IMR-90 (cell line): ENCODE measurements around the gene NCCRP1. TPM values are rescaled to one million over a fixed set of nuclear protein-coding genes. Genes with fewer than 3 reads are reported as not detected.
A peak's percentile ranks its signal among the peaks of the same experiment; 100 is the strongest.

ENCODE experiments used
- ATAC-seq: fragments of 200-7000 bp; cut with Tn5 transposase; 2 replicates; pipeline ENCODE4 v1.9.1; 2020; ENCODE audit warnings: low read depth, mild to moderate bottlenecking, moderate library complexity
- BruUV-seq: library from RNA; stranded (reverse); fragments of 400-500 nt; replicated peaks from 2 replicates; lab custom pipeline; 2021; lab: Mats Ljungman, UMichigan
- CTCF ChIA-PET: fragments of 300-600 bp; formaldehyde crosslinking; extraction: SDS; loops from one replicate; lab custom pipeline; 2021; ENCODE audit warnings: antibody characterized with exemption; lab: Yijun Ruan, JAX
- POLR2A ChIA-PET: fragments of 300-600 bp; sonication (Branson Sonifier 250); formaldehyde crosslinking; loops from one replicate; lab custom pipeline; 2022; ENCODE audit warnings: antibody characterized with exemption; ENCODE audit not compliant: unreplicated experiment; lab: Charles Lee
- DNase-seq: peaks from one replicate; pipeline ENCODE4 v3.0.0; 2013
- H2AFZ ChIP-seq: replicated peaks from 2 replicates; pipeline ENCODE3; 2013; ENCODE audit warnings: low read length, mild to moderate bottlenecking; ENCODE audit not compliant: poor library complexity
- H2AK5ac ChIP-seq: 2 replicates; pipeline ENCODE4 v1.6.1; 2013; ENCODE audit warnings: low read depth, low read length, inconsistent platforms
- H2AK9ac ChIP-seq: replicated peaks from 2 replicates; pipeline ENCODE3; 2013; ENCODE audit warnings: mild to moderate bottlenecking, low read depth, low read length, moderate library complexity; ENCODE audit not compliant: poor library complexity
- H2BK120ac ChIP-seq: 2 replicates; pipeline ENCODE4 v1.6.1; 2013; ENCODE audit warnings: low read depth, low read length, inconsistent platforms
- H2BK15ac ChIP-seq: 3 replicates; pipeline ENCODE4 v1.6.1; 2013; ENCODE audit warnings: low read depth, low read length, inconsistent platforms
- H2BK20ac ChIP-seq: 2 replicates; pipeline ENCODE4 v1.6.1; 2013; ENCODE audit warnings: low read depth, mild to moderate bottlenecking, inconsistent platforms, low read length, moderate library complexity
- H2BK5ac ChIP-seq: 2 replicates; pipeline ENCODE4 v1.6.1; 2013; ENCODE audit warnings: mild to moderate bottlenecking, low read depth, low read length, inconsistent platforms; ENCODE audit not compliant: poor library complexity, severe bottlenecking
- H3K14ac ChIP-seq: replicated peaks from 2 replicates; pipeline ENCODE4 v1.6.1; 2013; ENCODE audit warnings: low read depth, low read length, inconsistent platforms
- H3K18ac ChIP-seq: 2 replicates; pipeline ENCODE4 v1.6.1; 2013; ENCODE audit warnings: low read depth, low read length, control low read depth
- H3K23ac ChIP-seq: 2 replicates; pipeline ENCODE4 v1.6.1; 2013; ENCODE audit warnings: low read depth, low read length, inconsistent platforms
- H3K27ac ChIP-seq: 2 replicates; pipeline ENCODE4 v1.5.1; 2013; ENCODE audit warnings: mild to moderate bottlenecking, control low read depth, low read length; ENCODE audit not compliant: insufficient read depth
- H3K27me3 ChIP-seq: 2 replicates; pipeline ENCODE4 v1.6.1; 2013; ENCODE audit warnings: low read length; ENCODE audit not compliant: control insufficient read depth, insufficient read depth
- H3K36me3 ChIP-seq: 2 replicates; pipeline ENCODE4 v1.6.1; 2013; ENCODE audit warnings: low read length, mixed read lengths; ENCODE audit not compliant: control insufficient read depth, insufficient read depth
- H3K4ac ChIP-seq: 2 replicates; pipeline ENCODE4 v1.6.1; 2013; ENCODE audit warnings: low read depth, low read length, inconsistent platforms
- H3K4me1 ChIP-seq: 2 replicates; pipeline ENCODE4 v1.6.1; 2013; ENCODE audit warnings: low read length, mixed read lengths; ENCODE audit not compliant: control insufficient read depth, insufficient read depth
- H3K4me2 ChIP-seq: 2 replicates; pipeline ENCODE4 v1.6.1; 2013; ENCODE audit warnings: low read depth, mild to moderate bottlenecking, control low read depth, low read length, moderate library complexity
- H3K4me3 ChIP-seq: 2 replicates; pipeline ENCODE4 v1.5.1; 2013; ENCODE audit warnings: low read depth, mild to moderate bottlenecking, control low read depth, low read length, moderate library complexity; ENCODE audit not compliant: insufficient read depth
- H3K56ac ChIP-seq: 2 replicates; pipeline ENCODE4 v1.6.1; 2013; ENCODE audit warnings: low read length, inconsistent platforms; ENCODE audit not compliant: insufficient read depth; ENCODE audit errors: extremely low read depth
- H3K79me1 ChIP-seq, 2 experiments: 2 replicates each; pipeline ENCODE4 v1.6.1; 2013; ENCODE audit warnings: low read length in 2 of 2, inconsistent platforms in 1 of 2, low read depth in 1 of 2
- H3K9ac ChIP-seq: 2 replicates; pipeline ENCODE4 v1.6.1; 2013; ENCODE audit warnings: low read depth, low read length, control low read depth
- H3K9me1 ChIP-seq: 2 replicates; pipeline ENCODE4 v1.6.1; 2013; ENCODE audit warnings: low read length, inconsistent platforms; ENCODE audit not compliant: insufficient read depth
- H3K9me3 ChIP-seq: 2 replicates; pipeline ENCODE4 v1.6.1; 2013; ENCODE audit warnings: low read length; ENCODE audit not compliant: control insufficient read depth, insufficient read depth
- H4K20me1 ChIP-seq: 2 replicates; pipeline ENCODE4 v1.6.1; 2013; ENCODE audit warnings: low read length, inconsistent platforms; ENCODE audit not compliant: insufficient read depth
- H4K5ac ChIP-seq: 2 replicates; pipeline ENCODE4 v1.6.1; 2013; ENCODE audit warnings: mild to moderate bottlenecking, low read depth, low read length, control low read depth
- H4K8ac ChIP-seq, 2 experiments: 2 replicates each; pipeline ENCODE4 v1.6.1; 2013; ENCODE audit warnings: low read depth in 2 of 2, low read length in 2 of 2, control low read depth in 1 of 2, inconsistent platforms in 1 of 2
- H4K91ac ChIP-seq: 2 replicates; pipeline ENCODE4 v1.6.1; 2013; ENCODE audit warnings: low read depth, low read length, inconsistent platforms; ENCODE audit not compliant: insufficient read depth
- MAZ ChIP-seq: IDR thresholded peaks from 2 replicates; pipeline ENCODE4 v1.6.1; 2012; ENCODE audit warnings: low read depth, mild to moderate bottlenecking, low read length, improper control_type of control experiment, moderate library complexity, borderline replicate concordance
- NFE2L2 ChIP-seq: fragments of 150-350 bp; IDR thresholded peaks from 2 replicates; pipeline ENCODE4 v1.6.1; 2016; ENCODE audit warnings: low read depth, mild to moderate bottlenecking, low read length
- SMC3 ChIP-seq: fragments of 150-350 bp; IDR thresholded peaks from 2 replicates; pipeline ENCODE4 v1.6.1; 2016; ENCODE audit warnings: low read depth, mild to moderate bottlenecking, antibody characterized with exemption, low read length, moderate library complexity
- WGBS, 2 experiments: methylation state at CpG; one replicate each; pipeline versions ENCODE4 v1.1.5 to v1.1.7; 2013; ENCODE audit warnings: missing lambda C conversion rate in 2 of 2; ENCODE audit not compliant: insufficient read length in 1 of 2; ENCODE audit errors: extremely low coverage in 2 of 2; 5-methylcytosine and 5-hydroxymethylcytosine counted together
- dilution Hi-C: fragments of 300-500 bp; cut with HindIII; formaldehyde crosslinking; loops from one replicate; pipeline ENCODE4 v1.14.3; 2018; ENCODE audit warnings: low sequenced_read_pairs; ENCODE audit not compliant: unreplicated experiment
- in situ Hi-C: fragments of 300-500 bp; cut with MboI; formaldehyde crosslinking; loops from 3 replicates; pipeline ENCODE4 v1.14.3; 2019; ENCODE audit warnings: low sequenced_read_pairs, inconsistent platforms, mixed read lengths
- intact Hi-C: fragments of 100-400 bp; cut with micrococcal nuclease; formaldehyde crosslinking; loops from 2 replicates; pipeline ENCODE4 v1.10.0; 2022
- polyA plus RNA-seq, 3 experiments: library from polyadenylated mRNA; depleted of rRNA; stranded (reverse); fragments of >200 nt; gene quantifications; 2 replicates each; pipeline ENCODE4 v1.2.3, GENCODE V29; 2012; ENCODE audit warnings: low replicate concordance in 1 of 3
- total RNA-seq: library from RNA; depleted of rRNA; stranded (reverse); fragments of >200 nt; gene quantifications from 2 replicates; pipeline ENCODE4 v1.2.3, GENCODE V29; 2012

The NCCRP1 gene
- total and polyA plus RNA-seq, 2 of the 4 experiments (the other 2 are of a cell fraction) = not detected

- peaks cover 57% of the 10 kb centered on the region for H4K20me1 ChIP-seq
- peak overlapping the region; percentile 76 for H3K4me2 ChIP-seq
- peak overlapping the region; percentile 9 for H2BK5ac ChIP-seq
- no peaks in the 10 kb centered on the region for H3K36me3 ChIP-seq
- BruUV-seq = no TSS peak
- peak overlapping the region; percentile 81 for H2AFZ ChIP-seq
- H2BK15ac ChIP-seq = no peak overlapping the region
- H4K5ac ChIP-seq = no peak overlapping the region
- peak overlapping the region; percentile 84 for H2AK9ac ChIP-seq
- H3K79me1 ChIP-seq = peaks cover 39 to 82% of the 10 kb centered on the region in 2 experiments
- peak overlapping the region in 1 of 2 experiments; percentile 29; a peak in 2 of 4 replicates for H4K8ac ChIP-seq
- H3K27me3 ChIP-seq = no peaks in the 10 kb centered on the region
- H3K23ac ChIP-seq = 0 out of 2 replicates have a peak overlapping the region, but pooled peaks have one; percentile 17
- H3K4ac ChIP-seq = peak overlapping the region; percentile 78
- H3K9ac ChIP-seq = no peak overlapping the region
- peak overlapping the region; percentile 30; the same call in 1 of the 2 replicates for H2BK120ac ChIP-seq
- in situ Hi-C loops (no loop called here), intact Hi-C loops (no loop called here), dilution Hi-C loops (no loop called here)
- ChIA-PET POLR2A (no interaction called here), CTCF (no interaction called here)
- H4K91ac ChIP-seq = peak overlapping the region; percentile 10; the same call in 1 of the 2 replicates
- peak; percentile 29 for DNase-seq
- peak overlapping the region; percentile 51; the same call in 1 of the 2 replicates for H3K27ac ChIP-seq
- H3K9me3 ChIP-seq = no peaks in the 10 kb centered on the region
- no peak overlapping the region for H3K18ac ChIP-seq
- H3K4me3 ChIP-seq = peak overlapping the region; percentile 25
- peaks cover 33% of the 10 kb centered on the region for H3K9me1 ChIP-seq
- 0 out of 2 replicates have a peak overlapping the region, but pooled peaks have one; percentile 19 for H3K14ac ChIP-seq
- peak; percentile 79 for ATAC-seq
- 55% methylated on average over 14 of the region's 24 CpGs; no CpG with 5 or more reads in 1 of the 2 experiments for WGBS, 2 experiments
- no peak overlapping the region for H2BK20ac ChIP-seq
- peaks cover 26% of the 10 kb centered on the region for H3K4me1 ChIP-seq
- peak overlapping the region; percentile 10; the same call in 1 of the 2 replicates for H2AK5ac ChIP-seq
- TF ChIP-seq MAZ (peak; percentile 21; the same call in 1 of the 2 replicates), NFE2L2 (no peak), SMC3 (no peak)
- no peak overlapping the region for H3K56ac ChIP-seq
Observed at GRCh38 chr19:39156326-39157230, 40.2 kb upstream of the NCCRP1 start.
